Keratinocyte (primary cell): Measurements from ENCODE around the gene HYDIN. TPM values are rescaled to one million over a fixed set of nuclear protein-coding genes. Genes with fewer than 3 reads are reported as not detected.

Experiments used
- DNase-seq: peaks from one replicate; pipeline ENCODE4 v3.0.0-alpha.2; 2011; ENCODE audit warnings: low read depth, missing footprints, low spot score
- FAIRE-seq: peaks from 2 replicates; lab custom pipeline; 2011; peaks lifted over from hg19 to GRCh38; lab: Jason Lieb, UNC
- H2AFZ ChIP-seq: 2 replicates; pipeline ENCODE4 v1.6.0; 2012; ENCODE audit warnings: low read length, control low read depth, inconsistent platforms; ENCODE audit not compliant: control insufficient read depth
- H3K27ac ChIP-seq: 2 replicates; pipeline ENCODE4 v1.5.1; 2011; ENCODE audit warnings: low read length; ENCODE audit not compliant: control insufficient read depth, insufficient read depth
- H3K27me3 ChIP-seq: 3 replicates; pipeline ENCODE4 v1.6.0; 2011; ENCODE audit warnings: low read length; ENCODE audit not compliant: control insufficient read depth, insufficient read depth; ENCODE audit errors: extremely low read depth
- H3K36me3 ChIP-seq, 2 experiments: 2 replicates in 1 of 2; 3 replicates in 1 of 2; pipeline ENCODE4 v1.5.1; 2011; ENCODE audit warnings: low read length in 2 of 2, mild to moderate bottlenecking in 1 of 2; ENCODE audit not compliant: control insufficient read depth in 2 of 2, insufficient read depth in 2 of 2; ENCODE audit errors: extremely low read depth in 1 of 2
- H3K4me1 ChIP-seq: 3 replicates; pipeline ENCODE4 v1.5.1; 2011; ENCODE audit warnings: low read length; ENCODE audit not compliant: control insufficient read depth, insufficient read depth; ENCODE audit errors: extremely low read depth
- H3K4me2 ChIP-seq: 3 replicates; pipeline ENCODE4 v1.6.0; 2011; ENCODE audit warnings: low read depth, low read length; ENCODE audit not compliant: control insufficient read depth, insufficient read depth; ENCODE audit errors: extremely low read depth
- H3K4me3 ChIP-seq, 3 experiments: fragments of 200-600 bp in 1 of 3; sonication (generic) in 1 of 3; 2 replicates in 2 of 3; 3 replicates in 1 of 3; pipeline ENCODE4 v1.5.1; 2011 to 2016; ENCODE audit warnings: low read length in 3 of 3, mild to moderate bottlenecking in 3 of 3, control low read depth in 2 of 3, inconsistent platforms in 1 of 3, low read depth in 1 of 3, mixed read lengths in 1 of 3, mixed run types in 1 of 3, moderate library complexity in 1 of 3; ENCODE audit not compliant: control insufficient read depth in 2 of 3, insufficient read depth in 2 of 3; ENCODE audit errors: extremely low read depth in 1 of 3
- H3K79me2 ChIP-seq: 2 replicates; pipeline ENCODE4 v1.6.0; 2012; ENCODE audit warnings: low read length; ENCODE audit not compliant: control insufficient read depth, insufficient read depth
- H3K9ac ChIP-seq: 3 replicates; pipeline ENCODE4 v1.6.0; 2011; ENCODE audit warnings: low read length; ENCODE audit not compliant: control insufficient read depth, insufficient read depth; ENCODE audit errors: extremely low read depth
- H3K9me1 ChIP-seq: 3 replicates; pipeline ENCODE4 v1.6.0; 2011; ENCODE audit warnings: low read length; ENCODE audit not compliant: control insufficient read depth, insufficient read depth; ENCODE audit errors: extremely low read depth
- H3K9me3 ChIP-seq: 2 replicates; pipeline ENCODE4 v1.5.1; 2012; ENCODE audit warnings: low read depth, low read length; ENCODE audit not compliant: control insufficient read depth
- H4K20me1 ChIP-seq: 3 replicates; pipeline ENCODE4 v1.6.0; 2011; ENCODE audit warnings: low read length; ENCODE audit not compliant: control insufficient read depth, insufficient read depth; ENCODE audit errors: extremely low read depth
- CTCF ChIP-seq, 3 experiments: IDR thresholded peaks in 1 of 3; conservative IDR thresholded peaks in 1 of 3; optimal IDR thresholded peaks in 1 of 3; 2 replicates in 2 of 3; 3 replicates in 1 of 3; pipeline versions ENCODE3 to v1.5.1; 2011; ENCODE audit warnings: low read length in 3 of 3, mild to moderate bottlenecking in 3 of 3, moderate library complexity in 2 of 3, control low read depth in 1 of 3, inconsistent platforms in 1 of 3; ENCODE audit not compliant: insufficient read depth in 2 of 3; ENCODE audit errors: extremely low read depth in 1 of 3
- EZH2 ChIP-seq: IDR thresholded peaks from one replicate; pipeline ENCODE4 v1.6.1; 2012; ENCODE audit warnings: inconsistent platforms, mild to moderate bottlenecking, low read length, moderate library complexity
- dilution Hi-C: fragments of 300-500 bp; cut with MboI; formaldehyde crosslinking; loops from one replicate; pipeline ENCODE4 v1.7.0; 2020; ENCODE audit warnings: low sequenced_read_pairs; ENCODE audit not compliant: extremely low pct_ligation_motif_present
- polyA plus RNA-seq, 5 experiments: library from polyadenylated mRNA; depleted of rRNA in 3 of 5; stranded (reverse) in 3 of 5; stranded (forward) in 1 of 5; unstranded in 1 of 5; fragments of >200 nt; gene quantifications; 1 replicate in 1 of 5; 2 replicates in 3 of 5; 3 replicates in 1 of 5; pipeline versions ENCODE4 v1.2.1 to v1.2.3, GENCODE V29; 2011 to 2012; ENCODE audit warnings: missing spikeins in 2 of 5, low read depth in 1 of 5, low replicate concordance in 1 of 5

The HYDIN gene
- polyA plus RNA-seq, 1 donor (not counting 4 experiments of a cell fraction or from before 2014, with no cell fraction given): 0.49 TPM

GRCh38 chr16:70786020-70786755 is 444.3 kb downstream of the HYDIN start:
- Histone ChIP-seq H4K20me1 (peaks cover 7% of the 10 kb centered on the region), H3K9me1 (peaks cover 8% of the 10 kb centered on the region), H3K9me3 (no peaks in the 10 kb centered on the region), H3K4me1 (no peaks in the 10 kb centered on the region), H3K79me2 (peaks cover 9% of the 10 kb centered on the region), H3K4me3 (no peak overlapping the region), H3K36me3 (peaks cover 33 to 35% of the 10 kb centered on the region in 2 experiments), H3K27ac (no peak overlapping the region), H2AFZ (no peak overlapping the region), H3K9ac (no peak overlapping the region), H3K27me3 (no peaks in the 10 kb centered on the region), H3K4me2 (no peak overlapping the region)
- no peak for TF ChIP-seq EZH2
- no peak for TF ChIP-seq CTCF (optimal IDR thresholded peaks at IDR 0.05 in 1 of 3, IDR thresholded peaks at IDR 0.05 in 1 of 3, conservative IDR thresholded peaks at IDR 0.05 in 1 of 3; ENCODE audit: extremely low read depth in 1 of 3, insufficient read depth in 2 of 3, low read length in 3 of 3)
- FAIRE-seq (no peak), DNase-seq (no peak)
- dilution Hi-C loops: no loop called here

- Histone ChIP-seq H3K4me3 (no peak overlapping the region), H3K4me1 (no peaks in the 10 kb centered on the region), H3K9me3 (no peaks in the 10 kb centered on the region), H3K9ac (no peak overlapping the region), H2AFZ (no peak overlapping the region), H3K79me2 (peaks cover 4% of the 10 kb centered on the region), H3K4me2 (no peak overlapping the region), H3K36me3 (peaks cover 33 to 44% of the 10 kb centered on the region in 2 experiments), H3K27me3 (no peaks in the 10 kb centered on the region), H3K9me1 (peaks cover 3% of the 10 kb centered on the region), H3K27ac (no peak overlapping the region), H4K20me1 (peaks cover 5% of the 10 kb centered on the region)
- no peak for TF ChIP-seq CTCF (optimal IDR thresholded peaks at IDR 0.05 in 1 of 3, IDR thresholded peaks at IDR 0.05 in 1 of 3, conservative IDR thresholded peaks at IDR 0.05 in 1 of 3; ENCODE audit: extremely low read depth in 1 of 3, insufficient read depth in 2 of 3, low read length in 3 of 3)
- TF ChIP-seq EZH2: no peak
- FAIRE-seq (no peak), DNase-seq (no peak)
- dilution Hi-C loops: no loop called here
Observed at GRCh38 chr16:70784692-70785555, 445.6 kb downstream of the HYDIN start.
